PC-9 (cell line): ENCODE results near the gene HOXA2.

ENCODE experiments used
- CTCF ChIP-seq: fragments of 200-600 bp; sonication (generic); conservative IDR thresholded peaks from 2 replicates; pipeline ENCODE4 v1.6.1; 2017; ENCODE audit warnings: mixed run types, antibody characterized with exemption, mild to moderate bottlenecking, moderate library complexity
- EZH2 ChIP-seq: fragments of 200-600 bp; sonication (generic); IDR thresholded peaks from 2 replicates; pipeline ENCODE4 v1.8.0; 2017; ENCODE audit warnings: antibody characterized with exemption, low read depth

GRCh38 chr7:27097686-27098577, 4.6 kb downstream of the HOXA2 start:
- no peak for TF ChIP-seq CTCF
- no peak for TF ChIP-seq EZH2
